ENCODE results near the gene HEXA. TPM values are rescaled to one million over a fixed set of nuclear protein-coding genes. Genes with fewer than 3 reads are reported as not detected.
"Not testable (repeated sequence)": the region's sequence is repeated elsewhere in the genome, so short reads cannot be mapped to it uniquely, and the experiment has no call there.

HEXA gene
- total and polyA plus RNA-seq, 2 donors (not counting 1 experiment from before 2014, with no cell fraction given) = 151 to 182 TPM

DNA sequence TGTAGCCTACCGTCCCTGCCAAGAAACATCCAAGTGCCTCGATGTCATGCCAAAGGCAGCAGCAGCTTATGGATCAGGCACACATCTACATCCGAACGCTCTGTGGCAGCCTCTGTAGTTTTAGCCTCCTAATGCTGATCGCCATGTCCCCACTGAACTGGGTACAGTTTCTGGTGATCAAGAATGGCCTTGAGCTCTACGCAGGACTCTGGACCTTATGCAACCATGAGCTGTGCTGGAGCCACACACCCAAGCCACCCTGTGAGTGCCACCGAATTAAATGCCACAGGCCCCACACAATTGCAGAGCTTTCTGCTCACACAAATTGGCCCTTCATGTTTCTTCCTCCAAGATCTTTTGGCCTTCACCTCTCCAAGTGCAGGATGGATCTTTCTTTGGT is 22.8 kb upstream of the HEXA start:
- 98% methylated on average over 7 of the region's 7 CpGs for WGBS (ENCODE audit: insufficient coverage)
- Histone ChIP-seq H3K4me1 (ENCODE audit: control insufficient read depth in 2 of 2, insufficient read depth in 2 of 2, low read length in 2 of 2) (no peaks in the 10 kb centered on the region), H3K36me3 (replicated peaks in 1 of 2; ENCODE audit: control extremely low read depth in 1 of 2, control insufficient read depth in 1 of 2, extremely low read depth in 1 of 2, insufficient read depth in 2 of 2, low read length in 1 of 2) (no peaks in the 10 kb centered on the region), H2AFZ (ENCODE audit: insufficient read depth, low read depth, low read length, poor library complexity, severe bottlenecking) (no peak overlapping the region), H3K9me3 (ENCODE audit: control extremely low read depth in 1 of 3, control insufficient read depth in 2 of 3, insufficient read depth in 1 of 3, low read length in 2 of 3) (no peaks in the 10 kb centered on the region), H3K9ac (ENCODE audit: low read length) (no peak overlapping the region), H3K4me2 (replicated peaks; ENCODE audit: low read depth, low read length, poor library complexity, severe bottlenecking) (no peak overlapping the region), H3K27me3 (replicated peaks in 1 of 4; ENCODE audit: control extremely low read depth in 1 of 4, control insufficient read depth in 3 of 4, insufficient read depth in 4 of 4, low read length in 3 of 4) (peaks cover 0 to 9% (median 3%) of the 10 kb centered on the region in 4 experiments), H4K20me1 (ENCODE audit: control insufficient read depth, insufficient read depth, low read length, poor library complexity, severe bottlenecking) (no peaks in the 10 kb centered on the region), H3K27ac (ENCODE audit: low read length in 2 of 2) (no peak overlapping the region), H3K79me2 (ENCODE audit: control insufficient read depth, insufficient read depth, low read length) (no peaks in the 10 kb centered on the region), H3K4me3 (ENCODE audit: control extremely low read depth in 1 of 5, extremely low read depth in 1 of 5, insufficient read depth in 1 of 5, low read depth in 2 of 5, low read length in 4 of 5) (no peak overlapping the region)
- H3K27ac Mint-ChIP-seq = no peak overlapping the region
- no peak for ATAC-seq (ENCODE audit: low read depth)
- POLR2A ChIA-PET = no interaction called here
- no peak for DNase-seq
- CTCF ChIA-PET = no interaction called here
- TF ChIP-seq CTCF (IDR thresholded peaks at IDR 0.05) = no peak
- TF ChIP-seq EZH2 (IDR thresholded peaks at IDR 0.05; ENCODE audit: borderline replicate concordance, insufficient read depth, low read depth, low read length, poor library complexity, severe bottlenecking) = no peak
- peaks cover 41% of the 10 kb centered on the region for H3K27me3 Mint-ChIP-seq
- H3K4me1 Mint-ChIP-seq = no peaks in the 10 kb centered on the region
- no peaks in the 10 kb centered on the region for H3K9me3 Mint-ChIP-seq (ENCODE audit: insufficient read depth)
- intact Hi-C loops (cut with micrococcal nuclease) = no loop called here
- H3K4me3 Mint-ChIP-seq = no peak overlapping the region

DNA sequence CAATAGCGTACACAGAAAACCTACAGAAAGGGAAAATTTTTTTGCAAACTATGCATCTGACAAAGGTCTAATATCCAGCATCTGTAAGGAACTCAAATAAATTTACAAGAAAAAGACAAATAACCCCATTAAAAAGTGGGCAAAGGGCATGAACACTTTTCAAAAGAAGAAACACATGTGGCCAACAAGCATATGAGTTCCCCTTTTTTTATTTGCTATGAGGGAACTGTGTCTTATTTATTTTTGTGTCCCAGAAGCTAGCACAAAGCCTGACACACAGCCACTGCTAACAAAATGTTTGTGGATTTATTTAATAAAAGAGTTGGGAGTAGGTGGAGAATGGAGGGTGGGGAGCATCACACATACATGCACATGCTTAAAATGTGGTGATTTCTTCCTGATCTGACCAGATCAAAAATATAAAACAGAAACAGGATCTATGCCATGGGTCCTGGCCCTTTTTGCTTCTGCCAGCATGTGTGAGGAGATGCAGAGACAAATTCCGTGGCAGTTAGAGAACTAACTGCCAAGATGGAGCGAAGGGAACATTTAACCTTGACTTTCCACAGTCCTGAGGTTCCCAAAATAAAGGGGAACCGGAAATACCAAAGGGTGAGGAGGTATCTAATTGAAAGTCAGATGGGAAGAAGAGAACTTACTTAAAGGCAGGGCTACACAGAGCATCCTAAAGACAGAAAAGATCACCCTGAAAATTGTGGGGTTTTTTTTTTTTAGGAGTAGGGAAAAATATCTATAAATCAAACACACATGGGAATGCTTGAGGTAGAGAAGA is 22.2 kb upstream of the HEXA start, which contains the start of gene TMEM202:
TMEM202 (plus strand) TSS at position 510 of the 793 bp plus-strand sequence; CDS start at position 532, 22 bp downstream.
- H3K9me3 ChIP-seq (ENCODE audit: control extremely low read depth in 1 of 3, control insufficient read depth in 2 of 3, insufficient read depth in 1 of 3, low read length in 2 of 3) = no peaks in the 10 kb centered on the region
- Mint-ChIP-seq H3K9me3 (ENCODE audit: insufficient read depth) (no peaks in the 10 kb centered on the region), H3K4me3 (no peak within 1 kb of the TSS), H3K27ac (no peak within 1 kb of the TSS), H3K27me3 (peaks cover 36% of the 10 kb centered on the region), H3K4me1 (no peaks in the 10 kb centered on the region)
- TF ChIP-seq CTCF (IDR thresholded peaks at IDR 0.05) (no peak), EZH2 (IDR thresholded peaks at IDR 0.05; ENCODE audit: borderline replicate concordance, insufficient read depth, low read depth, low read length, poor library complexity, severe bottlenecking) (no peak)
- no peaks in the 10 kb centered on the region for H3K79me2 ChIP-seq (ENCODE audit: control insufficient read depth, insufficient read depth, low read length)
- DNase-seq (no peak), ATAC-seq (ENCODE audit: low read depth) (no peak)
- peaks cover 0 to 8% (median 3%) of the 10 kb centered on the region in 4 experiments for H3K27me3 ChIP-seq (replicated peaks in 1 of 4; ENCODE audit: control extremely low read depth in 1 of 4, control insufficient read depth in 3 of 4, insufficient read depth in 4 of 4, low read length in 3 of 4)
- H3K9ac ChIP-seq (ENCODE audit: low read length) = no peak within 1 kb of the TSS
- POLR2A ChIA-PET = no interaction called here
- no peak within 1 kb of the TSS for H3K27ac ChIP-seq (ENCODE audit: low read length in 2 of 2)
- no peaks in the 10 kb centered on the region for H4K20me1 ChIP-seq (ENCODE audit: control insufficient read depth, insufficient read depth, low read length, poor library complexity, severe bottlenecking)
- intact Hi-C loops (cut with micrococcal nuclease) = no loop called here
- CTCF ChIA-PET = no interaction called here
- WGBS (ENCODE audit: insufficient coverage) = 81% methylated on average over 3 of the region's 4 CpGs
- H3K36me3 ChIP-seq (replicated peaks in 1 of 2; ENCODE audit: control extremely low read depth in 1 of 2, control insufficient read depth in 1 of 2, extremely low read depth in 1 of 2, insufficient read depth in 2 of 2, low read length in 1 of 2) = no peaks in the 10 kb centered on the region
- no peak within 1 kb of the TSS for H2AFZ ChIP-seq (ENCODE audit: insufficient read depth, low read depth, low read length, poor library complexity, severe bottlenecking)
- H3K4me3 ChIP-seq (ENCODE audit: control extremely low read depth in 1 of 5, extremely low read depth in 1 of 5, insufficient read depth in 1 of 5, low read depth in 2 of 5, low read length in 4 of 5) = no peak within 1 kb of the TSS
- no peaks in the 10 kb centered on the region for H3K4me1 ChIP-seq (ENCODE audit: control insufficient read depth in 2 of 2, insufficient read depth in 2 of 2, low read length in 2 of 2)
- no peak within 1 kb of the TSS for H3K4me2 ChIP-seq (replicated peaks; ENCODE audit: low read depth, low read length, poor library complexity, severe bottlenecking)

GRCh38 chr15:72396331-72396730 is 20.5 kb upstream of the HEXA start:
- H3K4me3 ChIP-seq (ENCODE audit: control extremely low read depth in 1 of 5, extremely low read depth in 1 of 5, insufficient read depth in 1 of 5, low read depth in 2 of 5, low read length in 4 of 5); intact Hi-C loops (cut with micrococcal nuclease); H3K9ac ChIP-seq (ENCODE audit: low read length); H2AFZ ChIP-seq (ENCODE audit: insufficient read depth, low read depth, low read length, poor library complexity, severe bottlenecking); H3K27ac ChIP-seq (ENCODE audit: low read length in 2 of 2); ATAC-seq (ENCODE audit: low read depth); DNase-seq; H3K27me3 ChIP-seq (replicated peaks in 1 of 4; ENCODE audit: control extremely low read depth in 1 of 4, control insufficient read depth in 3 of 4, insufficient read depth in 4 of 4, low read length in 3 of 4); H3K9me3 Mint-ChIP-seq (ENCODE audit: insufficient read depth); H3K4me2 ChIP-seq (replicated peaks; ENCODE audit: low read depth, low read length, poor library complexity, severe bottlenecking); H4K20me1 ChIP-seq (ENCODE audit: control insufficient read depth, insufficient read depth, low read length, poor library complexity, severe bottlenecking); CTCF ChIA-PET; H3K9me3 ChIP-seq (ENCODE audit: control extremely low read depth in 1 of 3, control insufficient read depth in 2 of 3, insufficient read depth in 1 of 3, low read length in 2 of 3); H3K27ac Mint-ChIP-seq; H3K4me1 Mint-ChIP-seq; H3K79me2 ChIP-seq (ENCODE audit: control insufficient read depth, insufficient read depth, low read length); H3K36me3 ChIP-seq (replicated peaks in 1 of 2; ENCODE audit: control extremely low read depth in 1 of 2, control insufficient read depth in 1 of 2, extremely low read depth in 1 of 2, insufficient read depth in 2 of 2, low read length in 1 of 2); H3K4me1 ChIP-seq (ENCODE audit: control insufficient read depth in 2 of 2, insufficient read depth in 2 of 2, low read length in 2 of 2); H3K4me3 Mint-ChIP-seq; POLR2A ChIA-PET: not testable (repeated sequence)
- no CpG with 5 or more reads among the region's 24 CpGs for WGBS (ENCODE audit: insufficient coverage)
- peaks cover 26% of the 10 kb centered on the region for H3K27me3 Mint-ChIP-seq
